H1 (cell line): ENCODE data around the gene CCL24. TPM values are rescaled to one million over a fixed set of nuclear protein-coding genes. Genes with fewer than 3 reads are reported as not detected.

Source experiments
- CTCF ChIA-PET: fragments of 300-600 bp; sonication (Branson Sonifier 250); formaldehyde crosslinking; loops from one replicate; lab custom pipeline; 2021; ENCODE audit not compliant: partially characterized antibody; lab: Charles Lee
- POLR2A ChIA-PET: fragments of 300-600 bp; sonication (Branson Sonifier 250); formaldehyde crosslinking; loops from one replicate; lab custom pipeline; 2021; ENCODE audit warnings: inconsistent platforms; ENCODE audit not compliant: partially characterized antibody; lab: Charles Lee
- DNase-seq, 2 experiments: peaks; one replicate each; pipeline versions ENCODE4 v3.0.0 to v3.0.0-alpha.2; 2010 to 2022; ENCODE audit warnings: low spot score in 2 of 2, low read depth in 1 of 2, mixed read lengths in 1 of 2
- FAIRE-seq: peaks from 2 replicates; lab custom pipeline; 2011; peaks lifted over from hg19 to GRCh38; lab: Jason Lieb, UNC
- H2AFZ ChIP-seq: 2 replicates; pipeline ENCODE4 v1.8.1; 2012; ENCODE audit warnings: low read length, inconsistent platforms
- H2AK5ac ChIP-seq: 2 replicates; pipeline ENCODE4 v1.6.1; 2013; ENCODE audit warnings: low read depth, low read length
- H2BK120ac ChIP-seq: replicated peaks from 2 replicates; pipeline ENCODE3; 2013; ENCODE audit warnings: low read depth, low read length, inconsistent platforms
- H2BK12ac ChIP-seq: 2 replicates; pipeline ENCODE4 v1.6.1; 2013; ENCODE audit warnings: low read depth, low read length
- H2BK15ac ChIP-seq: 2 replicates; pipeline ENCODE4 v1.6.1; 2013; ENCODE audit warnings: low read length
- H2BK20ac ChIP-seq: 2 replicates; pipeline ENCODE4 v1.6.1; 2013; ENCODE audit warnings: low read length
- H2BK5ac ChIP-seq: 2 replicates; pipeline ENCODE4 v1.6.1; 2013; ENCODE audit warnings: low read depth, low read length
- H3K14ac ChIP-seq: 2 replicates; pipeline ENCODE4 v1.6.1; 2013; ENCODE audit warnings: inconsistent platforms; ENCODE audit not compliant: insufficient read length
- H3K18ac ChIP-seq: 2 replicates; pipeline ENCODE4 v1.6.1; 2013; ENCODE audit warnings: low read length; ENCODE audit errors: extremely low read depth
- H3K23ac ChIP-seq: 2 replicates; pipeline ENCODE4 v1.6.1; 2013; ENCODE audit warnings: inconsistent platforms; ENCODE audit not compliant: insufficient read length
- H3K23me2 ChIP-seq: 2 replicates; pipeline ENCODE4 v1.6.1; 2013; ENCODE audit warnings: low read depth, low read length
- H3K27ac ChIP-seq: 2 replicates; pipeline ENCODE4 v1.6.1; 2011; ENCODE audit warnings: low read depth, low read length, inconsistent platforms
- H3K27me3 ChIP-seq, 4 experiments: replicated peaks in 1 of 4; 1 replicate in 1 of 4; 2 replicates in 3 of 4; pipeline versions ENCODE4 v1.6.1 to v1.8.1; 2011 to 2013; ENCODE audit warnings: low read length in 3 of 4, mild to moderate bottlenecking in 3 of 4, inconsistent platforms in 2 of 4, mixed read lengths in 2 of 4, moderate library complexity in 1 of 4; ENCODE audit not compliant: control insufficient read depth in 3 of 4, insufficient read depth in 3 of 4; ENCODE audit errors: extremely low read depth in 1 of 4
- H3K36me3 ChIP-seq, 4 experiments: 2 replicates each; pipeline versions ENCODE4 v1.6.1 to v1.8.1; 2011 to 2013; ENCODE audit warnings: mild to moderate bottlenecking in 4 of 4, low read length in 3 of 4, moderate library complexity in 2 of 4, control low read depth in 1 of 4, inconsistent platforms in 1 of 4; ENCODE audit not compliant: insufficient read depth in 4 of 4, control insufficient read depth in 2 of 4
- H3K4ac ChIP-seq: replicated peaks from 2 replicates; pipeline ENCODE3; 2013; ENCODE audit warnings: low read length, low read depth, mixed read lengths, inconsistent platforms; ENCODE audit not compliant: insufficient read length
- H3K4me1 ChIP-seq, 4 experiments: replicated peaks in 1 of 4; 1 replicate in 1 of 4; 2 replicates in 3 of 4; pipeline versions ENCODE4 v1.6.1 to v1.8.1; 2011 to 2013; ENCODE audit warnings: low read length in 3 of 4, inconsistent platforms in 2 of 4, mixed read lengths in 1 of 4; ENCODE audit not compliant: insufficient read depth in 4 of 4, control insufficient read depth in 3 of 4
- H3K4me2 ChIP-seq, 2 experiments: 2 replicates each; pipeline versions ENCODE4 v1.6.1 to v1.8.1; 2011 to 2013; ENCODE audit warnings: low read depth in 2 of 2, low read length in 2 of 2, control low read depth in 1 of 2, inconsistent platforms in 1 of 2, mild to moderate bottlenecking in 1 of 2; ENCODE audit not compliant: insufficient read depth in 1 of 2
- H3K4me3 ChIP-seq, 4 experiments: fragments of 200-600, 300-600 bp in 1 of 4; sonication (generic), shearing (Covaris generic), sonication (Bioruptor Twin) in 1 of 4; 2 replicates each; pipeline versions ENCODE4 v1.5.1 to v1.8.1; 2011 to 2016; ENCODE audit warnings: low read length in 4 of 4, low read depth in 3 of 4, control low read depth in 2 of 4, inconsistent platforms in 2 of 4, mild to moderate bottlenecking in 2 of 4, mixed read lengths in 1 of 4, moderate library complexity in 1 of 4; ENCODE audit not compliant: insufficient read depth in 2 of 4; ENCODE audit errors: extremely low read depth in 1 of 4
- H3K56ac ChIP-seq: replicated peaks from 2 replicates; pipeline ENCODE3; 2013; ENCODE audit warnings: low read depth, mild to moderate bottlenecking, mixed read lengths, low read length, inconsistent platforms; ENCODE audit not compliant: insufficient read length
- H3K79me1 ChIP-seq: 2 replicates; pipeline ENCODE4 v1.6.1; 2013; ENCODE audit warnings: low read depth, low read length, control low read depth
- H3K79me2 ChIP-seq, 2 experiments: 2 replicates each; pipeline versions ENCODE4 v1.6.1 to v1.8.1; 2012 to 2013; ENCODE audit warnings: low read length in 2 of 2, mild to moderate bottlenecking in 2 of 2, inconsistent platforms in 1 of 2; ENCODE audit not compliant: insufficient read depth in 2 of 2, control insufficient read depth in 1 of 2
- H3K9ac ChIP-seq, 4 experiments: replicated peaks in 1 of 4; 1 replicate in 1 of 4; 2 replicates in 3 of 4; pipeline versions ENCODE4 v1.6.1 to v1.8.1; 2011 to 2013; ENCODE audit warnings: low read depth in 3 of 4, low read length in 3 of 4, control low read depth in 2 of 4, mild to moderate bottlenecking in 2 of 4, moderate library complexity in 2 of 4, inconsistent platforms in 1 of 4; ENCODE audit errors: extremely low read depth in 1 of 4
- H3K9me3 ChIP-seq, 2 experiments: 2 replicates each; pipeline versions ENCODE4 v1.6.1 to v1.8.1; 2012 to 2013; ENCODE audit warnings: mild to moderate bottlenecking in 2 of 2, moderate library complexity in 2 of 2, control low read depth in 1 of 2, inconsistent platforms in 1 of 2, low read depth in 1 of 2, low read length in 1 of 2, mixed read lengths in 1 of 2; ENCODE audit not compliant: insufficient read depth in 2 of 2
- H4K20me1 ChIP-seq, 2 experiments: replicated peaks in 1 of 2; 2 replicates each; pipeline versions ENCODE3 to v1.8.1; 2011 to 2013; ENCODE audit warnings: inconsistent platforms in 2 of 2, low read length in 2 of 2, mild to moderate bottlenecking in 1 of 2; ENCODE audit not compliant: insufficient read depth in 2 of 2, control insufficient read depth in 1 of 2
- H4K5ac ChIP-seq: 2 replicates; pipeline ENCODE4 v1.6.1; 2013; ENCODE audit warnings: low read length, low read depth, mixed read lengths, inconsistent platforms; ENCODE audit not compliant: insufficient read length
- H4K8ac ChIP-seq: 2 replicates; pipeline ENCODE4 v1.8.0; 2013; ENCODE audit warnings: mild to moderate bottlenecking, moderate library complexity, low read length, inconsistent platforms; ENCODE audit not compliant: insufficient read depth; ENCODE audit errors: extremely low read depth
- H4K91ac ChIP-seq: replicated peaks from 2 replicates; pipeline ENCODE3; 2013; ENCODE audit warnings: low read length, mixed read lengths, inconsistent platforms; ENCODE audit not compliant: insufficient read length
- BACH1 ChIP-seq: IDR thresholded peaks from 2 replicates; pipeline ENCODE4 v1.6.1; 2012; ENCODE audit warnings: low read length, improper control_type of control experiment
- CBX5 ChIP-seq: fragments of 300-800, 300-1000 bp; sonication (generic); IDR thresholded peaks from 2 replicates; pipeline ENCODE4 v1.7.1; 2016; ENCODE audit warnings: antibody characterized with exemption, low read length, low read depth
- CHD2 ChIP-seq: IDR thresholded peaks from 2 replicates; pipeline ENCODE4 v1.6.1; 2012; ENCODE audit warnings: low read length, improper control_type of control experiment
- GABPA ChIP-seq: IDR thresholded peaks from 2 replicates; pipeline ENCODE4 v1.6.1; 2011; ENCODE audit warnings: mild to moderate bottlenecking, low read length, moderate library complexity, borderline replicate concordance; ENCODE audit not compliant: insufficient read depth
- HDAC2 ChIP-seq, 2 experiments: fragments of 300-600 bp in 1 of 2; sonication (generic) in 1 of 2; IDR thresholded peaks; 2 replicates each; pipeline ENCODE4 v1.6.1; 2011 to 2012; ENCODE audit warnings: low read depth in 2 of 2, low read length in 2 of 2, mild to moderate bottlenecking in 2 of 2, moderate library complexity in 2 of 2, borderline replicate concordance in 1 of 2, inconsistent platforms in 1 of 2
- PHF8 ChIP-seq: fragments of 200-600 bp; sonication (generic); conservative IDR thresholded peaks from 2 replicates; pipeline ENCODE4 v1.7.1; 2012; ENCODE audit warnings: low read depth, mild to moderate bottlenecking, inconsistent platforms, low read length, moderate library complexity
- POLR2AphosphoS5 ChIP-seq: IDR thresholded peaks from 2 replicates; pipeline ENCODE4 v1.6.1; 2011; ENCODE audit warnings: low read depth, low read length
- SIX5 ChIP-seq: IDR thresholded peaks from 2 replicates; pipeline ENCODE4 v1.6.1; 2011; ENCODE audit warnings: mild to moderate bottlenecking, low read depth, low read length
- SUZ12 ChIP-seq: fragments of 200-600 bp; sonication (generic); IDR thresholded peaks from 2 replicates; pipeline ENCODE4 v1.6.1; 2012; ENCODE audit warnings: mild to moderate bottlenecking, inconsistent platforms, low read length, moderate library complexity, mixed read lengths
- WGBS, 2 experiments: shearing (Covaris generic) in 1 of 2; methylation state at CpG; one replicate each; pipeline versions ENCODE4 v1.1.6 to v1.1.7; 2013 to 2015; ENCODE audit warnings: low lambda C conversion rate in 2 of 2, mixed read lengths in 2 of 2, inconsistent platforms in 1 of 2, low coverage in 1 of 2, missing lambda C conversion rate in 1 of 2; ENCODE audit not compliant: insufficient replicate concordance in 2 of 2, insufficient coverage in 1 of 2, insufficient read length in 1 of 2; ENCODE audit errors: extremely low coverage in 1 of 2, missing lambda C conversion rate in 1 of 2; 5-methylcytosine and 5-hydroxymethylcytosine counted together
- polyA plus RNA-seq, 7 experiments: library from polyadenylated mRNA; depleted of rRNA in 3 of 7; stranded (reverse) in 5 of 7; unstranded in 2 of 7; fragments of >200 nt in 5 of 7; fragments of 200-250 nt in 2 of 7; gene quantifications; 1 replicate in 5 of 7; 2 replicates in 1 of 7; 4 replicates in 1 of 7; pipeline versions ENCODE4 v1.2.1 to v1.2.3, GENCODE V29; 2011 to 2013; ENCODE audit warnings: missing spikeins in 2 of 7, mixed read lengths in 2 of 7
- total RNA-seq: library from RNA; stranded (reverse); fragmentation: NEBNext Ultra II Directional; extraction: Animal tissue kit (Norgen Biotek cat#: 25700); gene quantifications from 2 replicates; pipeline ENCODE4 v1.2.1, GENCODE V29; 2021

CCL24 gene
- total and polyA plus RNA-seq, 2 of the 8 experiments (the other 6 are each of a cell fraction or from before 2014, with no cell fraction given) = not detected

GRCh38 chr7:75802552-75802821 is 11.1 kb downstream of the CCL24 start:
- no peak overlapping the region for H3K23ac ChIP-seq
- no peak overlapping the region for H4K5ac ChIP-seq
- no peaks in the 10 kb centered on the region for H3K4me1 ChIP-seq
- no peak overlapping the region for H3K4me2 ChIP-seq
- H2BK15ac ChIP-seq = no peak overlapping the region
- no peaks in the 10 kb centered on the region for H3K36me3 ChIP-seq
- H3K27ac ChIP-seq = no peak overlapping the region
- H4K8ac ChIP-seq = no peak overlapping the region
- POLR2A ChIA-PET = no interaction called here
- no peak overlapping the region for H3K14ac ChIP-seq
- no peak overlapping the region for H3K4me3 ChIP-seq
- DNase-seq (no peak), FAIRE-seq (no peak)
- no peaks in the 10 kb centered on the region for H3K23me2 ChIP-seq
- H2BK120ac ChIP-seq = no peak overlapping the region
- H2BK12ac ChIP-seq = no peak overlapping the region
- H2BK20ac ChIP-seq = no peak overlapping the region
- H3K79me1 ChIP-seq = no peaks in the 10 kb centered on the region
- no peaks in the 10 kb centered on the region for H3K27me3 ChIP-seq
- CTCF ChIA-PET = no interaction called here
- TF ChIP-seq SIX5 (no peak), CBX5 (no peak), PHF8 (no peak), BACH1 (no peak), CHD2 (no peak), POLR2AphosphoS5 (no peak), HDAC2 (IDR thresholded peaks at IDR 0.05; ENCODE audit: borderline replicate concordance in 1 of 2, low read depth in 2 of 2, low read length in 2 of 2) (no peak), GABPA (no peak), SUZ12 (no peak)
- TF ChIP-seq, all 59 proteins: peak for 0
- Histone ChIP-seq H3K56ac (no peak overlapping the region), H3K18ac (no peak overlapping the region), H4K91ac (no peak overlapping the region), H2AFZ (no peak overlapping the region), H2BK5ac (no peak overlapping the region), H3K9ac (no peak overlapping the region), H3K79me2 (no peaks in the 10 kb centered on the region), H3K9me3 (peaks cover 6 to 9% of the 10 kb centered on the region in 2 experiments; a peak in 3 of 4 replicates), H2AK5ac (no peak overlapping the region), H3K4ac (no peak overlapping the region), H4K20me1 (no peaks in the 10 kb centered on the region)
- WGBS, 2 experiments = 95% methylated on average over 5 of the region's 5 CpGs; no CpG with 5 or more reads in 1 of the 2 experiments
